Astrocyte (in vitro differentiated cells and primary cell): ENCODE results near the gene IRGC. TPM values are rescaled to one million over a fixed set of nuclear protein-coding genes. Genes with fewer than 3 reads are reported as not detected.
A peak's percentile ranks its signal among the peaks of the same experiment; 100 is the strongest.

Source experiments
- DNase-seq: peaks from one replicate; pipeline ENCODE4 v3.0.0-alpha.2; 2010; ENCODE audit warnings: low read depth
- FAIRE-seq: peaks from 2 replicates; lab custom pipeline; 2011; peaks lifted over from hg19 to GRCh38; lab: Jason Lieb, UNC
- H2AFZ ChIP-seq: 2 replicates; pipeline ENCODE4 v1.6.0; 2012; ENCODE audit warnings: low read depth, low read length, inconsistent platforms
- H3K27ac ChIP-seq: 2 replicates; pipeline ENCODE4 v1.5.1; 2011; ENCODE audit warnings: low read depth, low read length, inconsistent platforms
- H3K27me3 ChIP-seq: 2 replicates; pipeline ENCODE4 v1.6.0; 2011; ENCODE audit warnings: low read length, inconsistent platforms; ENCODE audit not compliant: insufficient read depth
- H3K36me3 ChIP-seq: 2 replicates; pipeline ENCODE4 v1.5.1; 2011; ENCODE audit warnings: low read length, inconsistent platforms; ENCODE audit not compliant: insufficient read depth
- H3K4me1 ChIP-seq: 2 replicates; pipeline ENCODE4 v1.5.1; 2011; ENCODE audit warnings: low read length, inconsistent platforms; ENCODE audit not compliant: insufficient read depth
- H3K4me2 ChIP-seq: 2 replicates; pipeline ENCODE4 v1.6.0; 2012; ENCODE audit warnings: low read length, inconsistent platforms
- H3K4me3 ChIP-seq: 2 replicates; pipeline ENCODE4 v1.5.1; 2011; ENCODE audit warnings: low read depth, mild to moderate bottlenecking, low read length, inconsistent platforms; ENCODE audit not compliant: insufficient read depth
- H3K79me2 ChIP-seq: 2 replicates; pipeline ENCODE4 v1.6.0; 2012; ENCODE audit warnings: mild to moderate bottlenecking, low read length, inconsistent platforms; ENCODE audit not compliant: insufficient read depth
- H3K9ac ChIP-seq: 2 replicates; pipeline ENCODE4 v1.6.0; 2012; ENCODE audit warnings: mild to moderate bottlenecking, low read length, inconsistent platforms
- H3K9me3 ChIP-seq: 2 replicates; pipeline ENCODE4 v1.5.1; 2012; ENCODE audit warnings: low read depth, mild to moderate bottlenecking, low read length, inconsistent platforms; ENCODE audit not compliant: insufficient read depth
- H4K20me1 ChIP-seq: 2 replicates; pipeline ENCODE4 v1.6.0; 2012; ENCODE audit warnings: low read length, inconsistent platforms; ENCODE audit not compliant: insufficient read depth
- H3K27ac Mint-ChIP-seq: one replicate; pipeline ENCODE4 v1.8.0; 2021; ENCODE audit warnings: mild to moderate bottlenecking, mixed read lengths; ENCODE audit not compliant: unreplicated experiment
- H3K27me3 Mint-ChIP-seq: one replicate; pipeline ENCODE4 v1.8.0; 2021; ENCODE audit warnings: low read depth, mixed read lengths; ENCODE audit not compliant: unreplicated experiment
- H3K36me3 Mint-ChIP-seq: one replicate; pipeline ENCODE4 v1.8.0; 2021; ENCODE audit warnings: low read depth, mixed read lengths; ENCODE audit not compliant: unreplicated experiment
- H3K4me1 Mint-ChIP-seq: one replicate; pipeline ENCODE4 v1.8.0; 2021; ENCODE audit warnings: low read depth, mixed read lengths; ENCODE audit not compliant: unreplicated experiment
- H3K4me3 Mint-ChIP-seq: one replicate; pipeline ENCODE4 v1.8.0; 2021; ENCODE audit warnings: mild to moderate bottlenecking, moderate library complexity, mixed read lengths; ENCODE audit not compliant: unreplicated experiment
- H3K9me3 Mint-ChIP-seq: one replicate; pipeline ENCODE4 v1.8.0; 2021; ENCODE audit warnings: mild to moderate bottlenecking, mixed read lengths; ENCODE audit not compliant: unreplicated experiment
- CTCF ChIP-seq: IDR thresholded peaks from 2 replicates; pipeline ENCODE4 v1.5.1; 2011; ENCODE audit warnings: low read depth, mild to moderate bottlenecking, inconsistent platforms, low read length, moderate library complexity; ENCODE audit not compliant: insufficient read depth
- EZH2 ChIP-seq: IDR thresholded peaks from 2 replicates; pipeline ENCODE4 v1.6.1; 2012; ENCODE audit warnings: mild to moderate bottlenecking, low read length, inconsistent platforms; ENCODE audit not compliant: insufficient read depth
- total RNA-seq: library from RNA; stranded (reverse); gene quantifications from 2 replicates; pipeline ENCODE4 v1.2.1, GENCODE V29; 2021

IRGC gene
- total RNA-seq, 1 donor from 2014 or later: not detected

- FAIRE-seq (peak; percentile 29), DNase-seq (peak; percentile 95)
- Histone ChIP-seq H3K4me1 (peaks cover 19% of the 10 kb centered on the region), H3K27me3 (no peaks in the 10 kb centered on the region), H3K27ac (peak overlapping the region; percentile 91), H3K9ac (peak overlapping the region; percentile 92), H4K20me1 (peaks cover 42% of the 10 kb centered on the region), H2AFZ (no peak overlapping the region), H3K79me2 (peaks cover 52% of the 10 kb centered on the region), H3K4me2 (peak overlapping the region; percentile 88), H3K9me3 (no peaks in the 10 kb centered on the region), H3K4me3 (peak overlapping the region; percentile 97), H3K36me3 (peaks cover 36% of the 10 kb centered on the region)
- H3K4me3 Mint-ChIP-seq: peak overlapping the region; percentile 94
- TF ChIP-seq EZH2 (no peak), CTCF (no peak)
- peak overlapping the region; percentile 92 for H3K27ac Mint-ChIP-seq
- peaks cover 15% of the 10 kb centered on the region for H3K4me1 Mint-ChIP-seq
- H3K9me3 Mint-ChIP-seq: no peaks in the 10 kb centered on the region
- H3K36me3 Mint-ChIP-seq: peaks cover 22% of the 10 kb centered on the region
- H3K27me3 Mint-ChIP-seq: no peaks in the 10 kb centered on the region
Observed at GRCh38 chr19:43668406-43669109, 47.3 kb upstream of the IRGC start.

DNA sequence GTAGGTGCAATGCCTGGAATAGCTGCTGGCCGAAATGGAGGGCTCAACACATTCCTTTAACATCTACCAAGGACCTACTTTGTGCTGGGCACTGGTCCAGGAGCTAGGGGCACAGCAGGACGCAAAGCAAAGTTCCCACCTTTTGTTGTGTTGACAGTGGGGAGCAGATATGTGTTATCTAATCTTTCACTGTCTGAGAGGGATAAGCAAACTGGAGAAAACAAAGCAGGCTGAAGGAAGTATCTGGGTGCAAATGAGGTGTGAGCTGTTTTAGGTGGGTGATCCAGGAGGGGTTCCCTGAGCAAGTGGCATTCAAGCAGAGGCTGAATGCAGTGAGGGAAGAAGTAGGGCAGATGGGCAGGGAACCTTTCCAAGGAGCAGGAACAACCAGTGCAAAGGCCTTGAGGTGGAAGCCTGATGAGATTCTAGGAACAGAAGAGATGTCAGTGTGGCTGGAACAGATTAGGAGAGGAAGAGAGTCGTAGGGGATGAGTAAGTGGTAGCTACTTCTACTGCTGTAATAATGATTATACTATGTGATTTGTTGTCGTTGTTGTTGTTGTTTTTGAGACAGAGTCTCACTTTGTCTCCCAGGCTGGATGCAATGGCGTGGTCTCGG is 43.7 kb upstream of the IRGC start:
- FAIRE-seq: no peak
- no peak overlapping the region for H3K4me2 ChIP-seq
- H3K27ac Mint-ChIP-seq: no peak overlapping the region

More for the DNA sequence above, 43.7 kb upstream of the IRGC start:
- Histone ChIP-seq H2AFZ (no peak overlapping the region), H3K4me3 (no peak overlapping the region), H3K9me3 (no peaks in the 10 kb centered on the region), H3K79me2 (peaks cover 21% of the 10 kb centered on the region), H4K20me1 (peaks cover 12% of the 10 kb centered on the region), H3K9ac (no peak overlapping the region), H3K36me3 (peaks cover 6% of the 10 kb centered on the region), H3K27ac (no peak overlapping the region), H3K27me3 (no peaks in the 10 kb centered on the region), H3K4me1 (peaks cover 35% of the 10 kb centered on the region)
- TF ChIP-seq EZH2 (no peak), CTCF (no peak)
- no peak for DNase-seq
- Mint-ChIP-seq H3K27me3 (no peaks in the 10 kb centered on the region), H3K9me3 (no peaks in the 10 kb centered on the region), H3K4me1 (peaks cover 23% of the 10 kb centered on the region), H3K4me3 (no peak overlapping the region), H3K36me3 (peaks cover 10% of the 10 kb centered on the region)
